Stomach (tissue), 9 donors: ENCODE measurements around the gene CACNB2. TPM values are rescaled to one million over a fixed set of nuclear protein-coding genes. Genes with fewer than 3 reads are reported as not detected.
"Not testable (repeated sequence)": the region's sequence is repeated elsewhere in the genome, so short reads cannot be mapped to it uniquely, and the experiment has no call there.

ENCODE experiments used
- DNase-seq, 2 donors: peaks; one replicate each; pipeline versions ENCODE4 v3.0.0 to v3.0.0-alpha.2; 2013 to 2019
- H3K27ac ChIP-seq, 5 donors: fragments of 200-600 bp in 4 of 5; sonication (generic) in 4 of 5; one replicate each; pipeline ENCODE4 v1.5.1; 2013 to 2019; ENCODE audit warnings: mild to moderate bottlenecking in 1 of 5, moderate library complexity in 1 of 5
- H3K27me3 ChIP-seq, 3 donors: fragments of 200-600 bp; sonication (generic); one replicate each; pipeline ENCODE4 v1.5.1; 2017 to 2019; ENCODE audit warnings: mixed run types in 1 of 3
- H3K36me3 ChIP-seq, 4 donors: fragments of 200-600 bp; sonication (generic); 1 replicate in 3 of 4; 2 replicates in 1 of 4; pipeline ENCODE4 v1.5.1; 2016 to 2019
- H3K4me1 ChIP-seq, 4 donors: fragments of 200-600 bp; sonication (generic); one replicate each; pipeline ENCODE4 v1.5.1; 2016 to 2019
- H3K4me3 ChIP-seq, 4 donors: fragments of 200-600 bp; sonication (generic) in 3 of 4; one replicate each; pipeline ENCODE4 v1.5.1; 2016 to 2019; ENCODE audit warnings: mild to moderate bottlenecking in 1 of 4
- H3K9me3 ChIP-seq, 4 donors: fragments of 200-600 bp; sonication (generic); one replicate each; pipeline ENCODE4 v1.5.1; 2016 to 2019
- EP300 ChIP-seq: sonication (generic); formaldehyde crosslinking; IDR thresholded peaks from one replicate; pipeline ENCODE4 v1.6.1; 2017; ENCODE audit warnings: antibody characterized with exemption
- POLR2A ChIP-seq, 4 donors: fragments of 450-650 bp; IDR thresholded peaks; one replicate each; pipeline ENCODE4 v1.6.1; 2016; ENCODE audit warnings: antibody characterized with exemption in 4 of 4, control low read depth in 2 of 4, mild to moderate bottlenecking in 1 of 4, moderate library complexity in 1 of 4
- POLR2AphosphoS5 ChIP-seq, 3 donors: sonication (generic); formaldehyde crosslinking; IDR thresholded peaks; one replicate each; pipeline ENCODE4 v1.6.1; 2016; ENCODE audit warnings: antibody characterized with exemption in 3 of 3
- WGBS, 5 donors: extraction: QIAGEN DNeasy Blood & Tissue Kit in 3 of 5; methylation state at CpG; one replicate each; pipeline versions ENCODE4 v1.1.5 to v1.1.7; 2013 to 2018; 5-methylcytosine and 5-hydroxymethylcytosine counted together
- intact Hi-C: fragments of 100-400 bp; cut with DNase I; formaldehyde crosslinking; loops from one replicate; pipeline ENCODE4 v1.15.1; 2023; ENCODE audit warnings: low total_unique reads
- polyA plus RNA-seq, 3 donors: library from polyadenylated mRNA; stranded (reverse); fragments of 200-250 nt; gene quantifications; one replicate each; pipeline ENCODE4 v1.2.3, GENCODE V29; 2013
- total RNA-seq, 5 donors: library from RNA; depleted of rRNA; stranded (reverse); fragments of >200 nt; gene quantifications; one replicate each; pipeline versions ENCODE4 v1.1.0 to v1.2.3, GENCODE V29; 2014 to 2016
- TF ChIP-seq, protein P1 (sequence below), 7 experiments: fragments of 450-650 bp in 4 of 7; fragments of 200-600 bp in 3 of 7; sonication (generic) in 3 of 7; IDR thresholded peaks; one replicate each; pipeline ENCODE4 v1.5.1; 2016 to 2019; ENCODE audit warnings: antibody characterized with exemption in 7 of 7, control low read depth in 2 of 7, mild to moderate bottlenecking in 1 of 7
- donor health status: healthy with polysubstance abuse.
- donor health status: Bipolar disorder and iron deficiency.
- donor health status: healthy.

CACNB2 gene
- total and polyA plus RNA-seq, 8 donors: 0.31 to 42.9 (median 14.3) TPM

DNA sequence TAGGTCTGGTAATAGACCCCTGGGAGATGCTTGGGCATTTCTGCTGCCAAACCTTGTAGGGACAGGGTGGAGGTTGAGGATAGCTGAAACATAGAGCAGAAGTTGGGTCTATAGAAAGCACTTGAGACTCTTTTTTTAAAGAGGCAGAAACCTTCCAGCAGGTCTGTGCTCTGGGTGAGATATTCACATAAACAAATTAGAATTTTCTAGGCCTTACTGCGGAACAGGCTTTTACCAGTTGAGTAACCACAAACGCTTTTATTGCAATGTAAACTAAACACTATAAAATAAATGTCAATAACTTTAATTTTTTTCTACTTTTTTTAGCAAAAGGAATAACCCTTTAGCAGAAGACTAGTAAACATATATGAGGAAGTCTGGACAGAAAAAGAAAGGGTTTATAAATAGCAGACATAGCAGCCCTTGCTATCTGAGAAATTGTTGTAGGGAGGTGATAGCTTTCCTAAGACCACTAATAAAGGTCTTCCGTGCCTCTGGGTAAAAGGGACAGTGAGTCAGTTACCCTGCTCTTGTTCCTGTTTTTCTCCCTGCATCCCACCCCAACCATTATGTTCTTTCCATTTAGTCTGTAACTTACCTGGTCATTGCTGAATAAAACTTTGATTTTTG lies 38.7 kb downstream of the CACNB2 start:
- no peak for DNase-seq
- Histone ChIP-seq H3K9me3 (no peaks in the 10 kb centered on the region), H3K27ac (peak overlapping the region in 4 of 5 donors; percentile 59 to 86 (median 74)), H3K4me1 (peaks cover 0 to 32% (median 15%) of the 10 kb centered on the region in 4 donors), H3K36me3 (no peaks in the 10 kb centered on the region), H3K4me3 (no peak overlapping the region), H3K27me3 (no peaks in the 10 kb centered on the region)
- TF ChIP-seq POLR2A (IDR thresholded peaks at IDR 0.05) (no peak), POLR2AphosphoS5 (IDR thresholded peaks at IDR 0.05) (no peak), EP300 (no peak)
- TF ChIP-seq, protein P1, sequence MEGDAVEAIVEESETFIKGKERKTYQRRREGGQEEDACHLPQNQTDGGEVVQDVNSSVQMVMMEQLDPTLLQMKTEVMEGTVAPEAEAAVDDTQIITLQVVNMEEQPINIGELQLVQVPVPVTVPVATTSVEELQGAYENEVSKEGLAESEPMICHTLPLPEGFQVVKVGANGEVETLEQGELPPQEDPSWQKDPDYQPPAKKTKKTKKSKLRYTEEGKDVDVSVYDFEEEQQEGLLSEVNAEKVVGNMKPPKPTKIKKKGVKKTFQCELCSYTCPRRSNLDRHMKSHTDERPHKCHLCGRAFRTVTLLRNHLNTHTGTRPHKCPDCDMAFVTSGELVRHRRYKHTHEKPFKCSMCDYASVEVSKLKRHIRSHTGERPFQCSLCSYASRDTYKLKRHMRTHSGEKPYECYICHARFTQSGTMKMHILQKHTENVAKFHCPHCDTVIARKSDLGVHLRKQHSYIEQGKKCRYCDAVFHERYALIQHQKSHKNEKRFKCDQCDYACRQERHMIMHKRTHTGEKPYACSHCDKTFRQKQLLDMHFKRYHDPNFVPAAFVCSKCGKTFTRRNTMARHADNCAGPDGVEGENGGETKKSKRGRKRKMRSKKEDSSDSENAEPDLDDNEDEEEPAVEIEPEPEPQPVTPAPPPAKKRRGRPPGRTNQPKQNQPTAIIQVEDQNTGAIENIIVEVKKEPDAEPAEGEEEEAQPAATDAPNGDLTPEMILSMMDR (IDR thresholded peaks at IDR 0.05): no peak
- WGBS, 5 donors: 37 to 64% (median 46%) methylated on average over 3 of the region's 3 CpGs
- intact Hi-C loops: no loop called here

DNA sequence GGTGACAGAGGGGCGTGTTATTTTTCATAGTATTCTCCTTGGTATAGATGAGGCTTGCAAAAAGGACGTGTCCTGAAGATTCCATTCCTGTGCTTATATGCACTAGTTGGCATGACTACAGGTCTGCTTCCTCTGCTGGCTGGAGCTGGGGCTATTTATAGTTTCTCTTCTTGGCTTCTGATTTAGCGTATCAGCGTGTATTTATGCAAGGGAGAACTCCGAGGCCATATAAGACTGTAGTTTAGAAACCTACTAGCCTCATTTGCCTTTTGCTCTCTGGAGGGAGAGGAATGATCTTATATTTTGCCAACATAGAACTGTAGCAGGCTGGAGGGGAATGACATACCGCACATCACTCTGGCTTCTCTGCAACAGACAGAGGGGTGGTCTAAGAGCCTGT lies 39.7 kb downstream of the CACNB2 start:
- intact Hi-C loops: no loop called here
- DNase-seq: peak in 1 of 2 donors; percentile 86
- H3K36me3 ChIP-seq: no peaks in the 10 kb centered on the region
- H3K4me3 ChIP-seq: no peak overlapping the region
- TF ChIP-seq POLR2AphosphoS5 (IDR thresholded peaks at IDR 0.05): peak in 2 of 3 donors; percentile 20 to 69
- TF ChIP-seq, protein P1 (IDR thresholded peaks at IDR 0.05): no peak
- H3K9me3 ChIP-seq: no peaks in the 10 kb centered on the region
- peak overlapping the region in 4 of 5 donors; percentile 59 to 86 (median 74) for H3K27ac ChIP-seq
- peaks cover 0 to 32% (median 15%) of the 10 kb centered on the region in 4 donors for H3K4me1 ChIP-seq
- H3K27me3 ChIP-seq: no peaks in the 10 kb centered on the region
- 25 to 48% (median 41%) methylated on average over 6 of the region's 6 CpGs for WGBS, 5 donors

GRCh38 chr10:18181382-18181781 lies 41.2 kb downstream of the CACNB2 start:
- peaks cover 0 to 40% (median 19%) of the 10 kb centered on the region in 4 donors for H3K4me1 ChIP-seq
- peak overlapping the region in 3 of 5 donors; percentile 73 to 86 (median 74) for H3K27ac ChIP-seq
- 87 to 95% (median 92%) methylated on average over 5 of the region's 5 CpGs for WGBS, 5 donors

GRCh38 chr10:18185621-18186020 lies 45.4 kb downstream of the CACNB2 start:
- H3K27ac ChIP-seq: peak overlapping the region in 1 of 5 donors; percentile 62
- no peaks in the 10 kb centered on the region for H3K9me3 ChIP-seq
- no peaks in the 10 kb centered on the region for H3K36me3 ChIP-seq
- H3K27me3 ChIP-seq: no peaks in the 10 kb centered on the region
- TF ChIP-seq POLR2AphosphoS5 (IDR thresholded peaks at IDR 0.05): peak in 1 of 3 donors; percentile 53
- TF ChIP-seq, protein P1 (IDR thresholded peaks at IDR 0.05): no peak
- peaks cover 0 to 9% (median 4%) of the 10 kb centered on the region in 4 donors for H3K4me1 ChIP-seq
- peak in 1 of 2 donors; percentile 59 for DNase-seq
- intact Hi-C loops: no loop called here
- 35 to 56% (median 41%) methylated on average over 3 of the region's 3 CpGs for WGBS, 5 donors
- no peak overlapping the region for H3K4me3 ChIP-seq

More at GRCh38 chr10:18181382-18181781, 41.2 kb downstream of the CACNB2 start:
- H3K9me3 ChIP-seq, DNase-seq, intact Hi-C loops, H3K27me3 ChIP-seq, H3K36me3 ChIP-seq, H3K4me3 ChIP-seq: not testable (repeated sequence)

- DNase-seq: no peak
- H3K9me3 ChIP-seq: no peaks in the 10 kb centered on the region
- intact Hi-C loops: no loop called here
- TF ChIP-seq EP300: no peak
- no peak for TF ChIP-seq POLR2AphosphoS5 (IDR thresholded peaks at IDR 0.05)
- TF ChIP-seq POLR2A (IDR thresholded peaks at IDR 0.05): no peak
- TF ChIP-seq, protein P1 (IDR thresholded peaks at IDR 0.05): no peak
- no peaks in the 10 kb centered on the region for H3K27me3 ChIP-seq
- no peak overlapping the region for H3K4me3 ChIP-seq
- H3K36me3 ChIP-seq: no peaks in the 10 kb centered on the region
- peaks cover 0 to 19% (median 7%) of the 10 kb centered on the region in 4 donors for H3K4me1 ChIP-seq
- H3K27ac ChIP-seq: no peak overlapping the region
- WGBS, 5 donors: 86 to 92% (median 91%) methylated on average over 4 of the region's 4 CpGs
Observed at GRCh38 chr10:18190840-18191239, 50.6 kb downstream of the CACNB2 start.
